ENCODE data around the gene TLK2.

TLK2 gene

DNA sequence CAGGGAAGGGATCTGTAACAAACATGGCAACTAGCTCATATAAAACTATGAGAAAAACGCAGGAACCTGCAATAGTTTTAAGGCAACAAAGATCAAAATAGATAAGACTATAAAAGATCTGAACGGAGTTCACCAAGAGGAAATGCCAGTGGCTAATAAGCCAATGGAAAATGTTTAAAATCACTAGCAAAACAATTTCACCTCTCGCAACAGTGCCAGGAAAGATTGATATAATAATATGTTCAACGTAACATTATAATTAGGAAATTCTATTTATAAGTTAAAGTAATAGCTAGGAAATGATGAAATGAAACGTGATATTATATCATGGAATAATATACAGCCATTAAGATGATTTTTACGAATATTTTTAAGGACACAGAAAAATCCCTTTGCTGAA is 164.9 kb downstream of the TLK2 start:
- no peak for DNase-seq (ENCODE audit: low read depth)
- no peak overlapping the region for H3K4me3 ChIP-seq (ENCODE audit: low read depth, low read length)
- TF ChIP-seq, protein P1, sequence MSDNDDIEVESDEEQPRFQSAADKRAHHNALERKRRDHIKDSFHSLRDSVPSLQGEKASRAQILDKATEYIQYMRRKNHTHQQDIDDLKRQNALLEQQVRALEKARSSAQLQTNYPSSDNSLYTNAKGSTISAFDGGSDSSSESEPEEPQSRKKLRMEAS (IDR thresholded peaks at IDR 0.05; ENCODE audit: low read depth, low read length), result no peak
- TF ChIP-seq POLR2A (IDR thresholded peaks at IDR 0.05; ENCODE audit: extremely low read depth, insufficient read length), result no peak
- no peak for TF ChIP-seq MYC (IDR thresholded peaks at IDR 0.05; ENCODE audit: low read depth, low read length)
- TF ChIP-seq, protein P2, sequence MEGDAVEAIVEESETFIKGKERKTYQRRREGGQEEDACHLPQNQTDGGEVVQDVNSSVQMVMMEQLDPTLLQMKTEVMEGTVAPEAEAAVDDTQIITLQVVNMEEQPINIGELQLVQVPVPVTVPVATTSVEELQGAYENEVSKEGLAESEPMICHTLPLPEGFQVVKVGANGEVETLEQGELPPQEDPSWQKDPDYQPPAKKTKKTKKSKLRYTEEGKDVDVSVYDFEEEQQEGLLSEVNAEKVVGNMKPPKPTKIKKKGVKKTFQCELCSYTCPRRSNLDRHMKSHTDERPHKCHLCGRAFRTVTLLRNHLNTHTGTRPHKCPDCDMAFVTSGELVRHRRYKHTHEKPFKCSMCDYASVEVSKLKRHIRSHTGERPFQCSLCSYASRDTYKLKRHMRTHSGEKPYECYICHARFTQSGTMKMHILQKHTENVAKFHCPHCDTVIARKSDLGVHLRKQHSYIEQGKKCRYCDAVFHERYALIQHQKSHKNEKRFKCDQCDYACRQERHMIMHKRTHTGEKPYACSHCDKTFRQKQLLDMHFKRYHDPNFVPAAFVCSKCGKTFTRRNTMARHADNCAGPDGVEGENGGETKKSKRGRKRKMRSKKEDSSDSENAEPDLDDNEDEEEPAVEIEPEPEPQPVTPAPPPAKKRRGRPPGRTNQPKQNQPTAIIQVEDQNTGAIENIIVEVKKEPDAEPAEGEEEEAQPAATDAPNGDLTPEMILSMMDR (IDR thresholded peaks at IDR 0.05; ENCODE audit: low read depth, low read length), result no peak

DNA sequence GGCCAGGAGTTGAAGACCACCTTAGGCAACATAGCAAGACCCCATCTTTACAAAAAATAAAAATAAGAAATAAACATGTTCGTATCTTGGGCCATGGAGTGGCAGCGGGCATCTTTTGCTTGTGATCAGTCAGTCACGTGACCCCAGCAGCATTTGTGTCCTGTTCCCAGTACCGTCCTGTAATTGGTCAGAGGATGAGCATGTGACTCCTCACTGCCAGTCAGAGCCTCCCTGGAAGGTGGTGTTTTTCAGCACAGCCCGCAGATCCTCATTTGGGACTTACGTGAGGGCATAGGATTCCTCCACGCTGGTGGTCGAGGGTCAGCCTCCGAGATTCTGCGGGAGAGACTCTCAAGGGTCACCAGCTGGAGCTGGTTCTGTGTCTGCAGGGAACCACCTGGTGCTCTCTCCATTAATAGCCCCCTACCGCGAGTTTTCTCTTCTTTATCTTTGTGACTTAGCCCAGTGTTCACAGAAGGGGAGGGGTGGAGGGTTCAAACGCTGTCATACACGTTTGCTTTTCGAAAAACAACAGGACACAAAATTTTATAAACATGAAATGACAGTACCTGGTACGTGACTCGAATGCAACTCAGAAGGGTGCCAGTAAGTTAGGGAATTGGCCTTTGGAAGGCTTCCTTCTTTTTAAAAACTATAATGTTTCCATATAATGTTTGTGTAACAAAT is 166.0 kb downstream of the TLK2 start:
- TF ChIP-seq, protein P2 (IDR thresholded peaks at IDR 0.05; ENCODE audit: low read depth, low read length), result no peak
- TF ChIP-seq, protein P1 (IDR thresholded peaks at IDR 0.05; ENCODE audit: low read depth, low read length), result no peak
- TF ChIP-seq POLR2A (IDR thresholded peaks at IDR 0.05; ENCODE audit: extremely low read depth, insufficient read length) (no peak), MYC (IDR thresholded peaks at IDR 0.05; ENCODE audit: low read depth, low read length) (no peak)
- no peak for DNase-seq (ENCODE audit: low read depth)
- H3K4me3 ChIP-seq (ENCODE audit: low read depth, low read length), result no peak overlapping the region

DNA sequence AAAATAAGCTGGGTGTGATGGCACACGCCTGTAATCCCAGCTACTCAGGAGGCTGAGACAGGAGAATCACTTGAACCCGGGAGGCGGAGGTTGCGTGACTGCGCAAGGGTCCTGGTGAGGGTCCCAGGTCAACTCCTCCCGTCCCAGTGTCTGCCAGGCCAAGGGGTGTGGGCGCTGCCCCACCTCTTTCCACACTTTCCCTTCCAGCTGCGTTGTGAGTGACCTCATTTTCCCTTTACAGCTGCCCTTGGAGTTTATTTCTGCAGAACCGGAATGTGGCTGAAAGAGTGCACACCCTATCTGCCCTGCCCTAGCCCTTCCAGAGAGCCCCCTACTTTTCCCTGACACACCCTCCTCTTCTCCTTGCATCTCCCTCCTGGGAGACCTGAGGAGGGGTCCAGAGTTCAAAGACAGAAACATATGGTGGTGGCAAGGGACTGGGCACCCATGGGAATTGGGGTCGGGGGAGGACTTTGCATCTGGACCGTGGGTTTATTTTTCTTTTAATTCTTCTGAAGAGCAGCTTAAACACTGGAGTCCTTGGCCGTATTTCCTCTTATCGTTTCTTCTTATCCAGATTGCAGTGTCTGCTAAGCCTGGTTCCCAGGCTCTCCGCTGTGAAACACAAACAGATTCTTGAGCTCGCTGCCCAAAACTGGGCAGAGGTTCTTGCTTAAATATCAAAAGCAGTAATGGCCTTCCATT is 169.8 kb downstream of the TLK2 start:
- no peak for DNase-seq (ENCODE audit: low read depth)
- TF ChIP-seq, protein P2 (IDR thresholded peaks at IDR 0.05; ENCODE audit: low read depth, low read length), result no peak
- no peak for TF ChIP-seq MYC (IDR thresholded peaks at IDR 0.05; ENCODE audit: low read depth, low read length)
- TF ChIP-seq POLR2A (IDR thresholded peaks at IDR 0.05; ENCODE audit: extremely low read depth, insufficient read length), result no peak
- TF ChIP-seq, protein P1 (IDR thresholded peaks at IDR 0.05; ENCODE audit: low read depth, low read length), result no peak

DNA sequence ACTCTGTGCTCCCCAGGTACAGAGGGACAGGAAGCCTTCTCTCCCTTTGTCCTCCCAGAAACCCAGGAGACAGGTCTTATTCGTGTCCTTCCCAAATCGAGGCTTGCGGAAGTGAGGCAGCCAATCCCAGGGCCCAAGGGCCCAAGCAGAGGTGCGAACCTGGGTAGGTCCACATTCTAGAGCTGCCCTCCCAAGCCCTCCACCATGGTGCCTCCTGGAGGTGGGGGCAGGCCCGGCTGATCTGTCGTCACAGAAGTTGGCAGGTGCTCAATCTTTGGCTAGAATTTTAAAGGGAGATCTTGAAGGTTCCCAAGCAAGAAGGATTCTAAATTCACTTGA is 170.3 kb downstream of the TLK2 start:
- TF ChIP-seq, protein P2 (IDR thresholded peaks at IDR 0.05; ENCODE audit: low read depth, low read length), result no peak
- no peak for TF ChIP-seq MYC (IDR thresholded peaks at IDR 0.05; ENCODE audit: low read depth, low read length)
- no peak for TF ChIP-seq POLR2A (IDR thresholded peaks at IDR 0.05; ENCODE audit: extremely low read depth, insufficient read length)
- TF ChIP-seq, protein P1 (IDR thresholded peaks at IDR 0.05; ENCODE audit: low read depth, low read length), result no peak
- no peak overlapping the region for H3K4me3 ChIP-seq (ENCODE audit: low read depth, low read length)
- no peak for DNase-seq (ENCODE audit: low read depth)

More for the DNA sequence above, 169.8 kb downstream of the TLK2 start:
- no peak overlapping the region for H3K4me3 ChIP-seq (ENCODE audit: low read depth, low read length)

DNA sequence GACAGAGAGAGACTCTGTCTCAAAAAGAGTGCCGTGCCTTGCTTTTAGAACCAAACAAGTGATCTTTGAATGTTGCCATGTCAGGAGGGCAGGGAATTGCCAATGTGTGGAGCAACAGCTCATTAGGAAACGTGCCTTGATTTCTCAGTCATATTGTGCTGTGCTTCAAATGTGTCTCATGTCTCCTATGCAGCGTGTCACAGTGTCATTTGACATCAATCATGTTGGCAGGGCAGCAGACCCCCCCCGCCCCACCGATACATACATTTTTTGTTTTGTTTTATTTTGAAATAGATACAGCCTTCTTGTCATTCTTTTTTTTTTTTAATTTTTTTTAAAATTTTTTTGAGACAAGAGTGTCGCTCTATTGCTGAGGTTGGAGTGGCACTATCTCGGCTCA is 170.9 kb downstream of the TLK2 start:
- TF ChIP-seq, protein P1 (IDR thresholded peaks at IDR 0.05; ENCODE audit: low read depth, low read length), result no peak
- TF ChIP-seq, protein P2 (IDR thresholded peaks at IDR 0.05; ENCODE audit: low read depth, low read length), result no peak
- no peak for TF ChIP-seq MYC (IDR thresholded peaks at IDR 0.05; ENCODE audit: low read depth, low read length)
- TF ChIP-seq POLR2A (IDR thresholded peaks at IDR 0.05; ENCODE audit: extremely low read depth, insufficient read length), result no peak
- DNase-seq (ENCODE audit: low read depth), result no peak
- no peak overlapping the region for H3K4me3 ChIP-seq (ENCODE audit: low read depth, low read length)

Data from NB4 (cell line).